PC-3 (cell line): ENCODE measurements around the gene ME1. TPM values are rescaled to one million over a fixed set of nuclear protein-coding genes. Genes with fewer than 3 reads are reported as not detected.

Experiments
- ATAC-seq: fragments of 200-7000 bp; cut with Tn5 transposase; 2 replicates; pipeline ENCODE4 v1.9.1; 2020; ENCODE audit warnings: mild to moderate bottlenecking, moderate library complexity
- BruUV-seq: library from RNA; stranded (reverse); fragments of 400-500 nt; replicated peaks from 2 replicates; lab custom pipeline; 2021; lab: Mats Ljungman, UMichigan
- CTCF ChIA-PET: fragments of 300-600 bp; sonication (Branson Sonifier 250); formaldehyde crosslinking; loops from one replicate; lab custom pipeline; 2022; ENCODE audit warnings: antibody characterized with exemption; lab: Charles Lee
- POLR2A ChIA-PET: fragments of 300-600 bp; sonication (Branson Sonifier 250); formaldehyde crosslinking; loops from one replicate; lab custom pipeline; 2022; ENCODE audit warnings: antibody characterized with exemption; ENCODE audit not compliant: unreplicated experiment; lab: Charles Lee
- DNase-seq: peaks from one replicate; pipeline ENCODE4 v3.0.0-alpha.2; 2015
- H2AFZ ChIP-seq: fragments of 300-600 bp; sonication (generic); 2 replicates; pipeline ENCODE4 v1.6.0; 2016; ENCODE audit warnings: antibody characterized with exemption, low read length
- H3F3A ChIP-seq: fragments of 300-600 bp; sonication (generic); one replicate; pipeline ENCODE4 v1.6.0; 2017; ENCODE audit warnings: antibody characterized with exemption, low read length, control low read depth, mild to moderate bottlenecking; ENCODE audit not compliant: unreplicated experiment
- H3K27ac ChIP-seq: fragments of 300-600 bp; sonication (generic); 2 replicates; pipeline ENCODE4 v1.5.1; 2016; ENCODE audit warnings: mild to moderate bottlenecking, low read length
- H3K27me3 ChIP-seq: fragments of 300-600 bp; sonication (generic); 2 replicates; pipeline ENCODE4 v1.6.1; 2016; ENCODE audit warnings: low read length, mixed read lengths
- H3K36me3 ChIP-seq: fragments of 300-600 bp; sonication (generic); 2 replicates; pipeline ENCODE4 v1.6.1; 2016; ENCODE audit warnings: low read depth, mixed run types, low read length, mixed read lengths
- H3K4me1 ChIP-seq: fragments of 300-600 bp; sonication (generic); 2 replicates; pipeline ENCODE4 v1.5.1; 2016; ENCODE audit warnings: low read length; ENCODE audit not compliant: insufficient read depth
- H3K4me2 ChIP-seq: fragments of 300-600 bp; sonication (generic); 2 replicates; pipeline ENCODE4 v1.6.0; 2016; ENCODE audit warnings: low read length
- H3K4me3 ChIP-seq: fragments of 300-600 bp; sonication (generic); 2 replicates; pipeline ENCODE4 v1.5.1; 2016; ENCODE audit warnings: mild to moderate bottlenecking, low read length, mixed read lengths
- H3K79me2 ChIP-seq: fragments of 300-600 bp; sonication (generic); 2 replicates; pipeline ENCODE4 v1.6.1; 2017; ENCODE audit warnings: low read length, mixed read lengths
- H3K9ac ChIP-seq: fragments of 300-600 bp; sonication (generic); 2 replicates; pipeline ENCODE4 v1.6.0; 2016; ENCODE audit warnings: mild to moderate bottlenecking, low read length
- H3K9me2 ChIP-seq: fragments of 300-600 bp; sonication (generic); replicated peaks from 2 replicates; pipeline ENCODE4 v1.6.1; 2016; ENCODE audit warnings: mixed run types, low read length, mixed read lengths
- H3K9me3 ChIP-seq: fragments of 300-600 bp; sonication (generic); 2 replicates; pipeline ENCODE4 v1.6.1; 2016; ENCODE audit warnings: low read length, mixed read lengths
- H4K20me1 ChIP-seq: fragments of 300-600 bp; sonication (generic); 2 replicates; pipeline ENCODE4 v1.6.1; 2016; ENCODE audit warnings: low read length, mixed read lengths
- CTCF ChIP-seq: fragments of 300-600 bp; sonication (generic); conservative IDR thresholded peaks from 2 replicates; pipeline ENCODE4 v1.5.1; 2017; ENCODE audit warnings: antibody characterized with exemption, low read depth, mild to moderate bottlenecking, low read length
- EZH2 ChIP-seq: fragments of 300-600 bp; sonication (generic); IDR thresholded peaks from one replicate; pipeline ENCODE4 v1.6.1; 2017; ENCODE audit warnings: antibody characterized with exemption, mild to moderate bottlenecking, low read length; ENCODE audit not compliant: unreplicated experiment
- EZH2phosphoT487 ChIP-seq: fragments of 300-600 bp; sonication (generic); IDR thresholded peaks from 2 replicates; pipeline ENCODE4 v1.6.1; 2018; ENCODE audit warnings: mild to moderate bottlenecking, antibody characterized with exemption, low read length, borderline replicate concordance
- intact Hi-C: fragments of 100-400 bp; cut with micrococcal nuclease; formaldehyde crosslinking; loops from 2 replicates; pipeline ENCODE4 v1.9.0; 2023
- total RNA-seq: library from RNA; depleted of rRNA; stranded (reverse); fragments of >200 nt; gene quantifications from 2 replicates; pipeline ENCODE4 v1.2.3, GENCODE V29; 2014

Gene ME1
- total RNA-seq, 1 experiment from 2014 or later: 22.3 TPM

GRCh38 chr6:83429269-83429668 is 1.6 kb downstream of the ME1 start:
- CTCF ChIA-PET: no interaction called here
- Histone ChIP-seq H3K27ac (no peak overlapping the region), H3K9me3 (peaks cover 9% of the 10 kb centered on the region; the same call in 1 of the 2 replicates), H4K20me1 (peaks cover 17% of the 10 kb centered on the region), H3K27me3 (no peaks in the 10 kb centered on the region), H3K9ac (peak overlapping the region; percentile 78), H3K79me2 (peaks cover 66% of the 10 kb centered on the region), H3K9me2 (no peaks in the 10 kb centered on the region), H3F3A (no peaks in the 10 kb centered on the region), H3K36me3 (peaks cover 24% of the 10 kb centered on the region), H3K4me2 (peak overlapping the region; percentile 85), H2AFZ (no peak overlapping the region), H3K4me3 (peak overlapping the region; percentile 92), H3K4me1 (peaks cover 58% of the 10 kb centered on the region)
- POLR2A ChIA-PET: no interaction called here
- ATAC-seq: no peak
- intact Hi-C loops: loop anchor here (5.0 kb wide), 1 partner anchor 362 kb away; the partner anchor contains the start of genes DOP1A and UBE3D
- TF ChIP-seq EZH2 (no peak), EZH2phosphoT487 (no peak), CTCF (no peak)
- peak; percentile 17 for DNase-seq
- BruUV-seq: no TSS peak

- no peaks in the 10 kb centered on the region for H3K27me3 ChIP-seq
- DNase-seq: no peak
- H3F3A ChIP-seq: no peaks in the 10 kb centered on the region
- no peak overlapping the region for H2AFZ ChIP-seq
- H3K4me1 ChIP-seq: peaks cover 26% of the 10 kb centered on the region
- H3K4me3 ChIP-seq: no peak overlapping the region
- no TSS peak for BruUV-seq
- no peak overlapping the region for H3K9ac ChIP-seq
- intact Hi-C loops: loop anchor here (5.0 kb wide), 1 partner anchor 357 kb away; the partner anchor contains the start of genes DOP1A and UBE3D
- ChIA-PET POLR2A (no interaction called here), CTCF (no interaction called here)
- H3K9me3 ChIP-seq: peaks cover 9% of the 10 kb centered on the region; the same call in 1 of the 2 replicates
- peaks cover 37% of the 10 kb centered on the region for H3K36me3 ChIP-seq
- TF ChIP-seq EZH2phosphoT487 (no peak), CTCF (no peak), EZH2 (no peak)
- peaks cover 13% of the 10 kb centered on the region for H4K20me1 ChIP-seq
- no peak overlapping the region for H3K27ac ChIP-seq
- no peaks in the 10 kb centered on the region for H3K9me2 ChIP-seq
- no peak overlapping the region for H3K4me2 ChIP-seq
- ATAC-seq: no peak
- peaks cover 87% of the 10 kb centered on the region for H3K79me2 ChIP-seq
Measured at GRCh38 chr6:83424392-83425018, 6.3 kb downstream of the ME1 start.
